Left ventricle myocardium inferior (tissue), 1 donor: ENCODE data around the gene ACTN4. TPM values are rescaled to one million over a fixed set of nuclear protein-coding genes. Genes with fewer than 3 reads are reported as not detected.

Experiments used
- DNase-seq: peaks from one replicate; pipeline ENCODE4 v3.0.0-alpha.2; 2020
- H3K27ac ChIP-seq: fragments of 200-600 bp; replicated peaks from 2 replicates; pipeline ENCODE4 v1.8.0; 2021
- H3K27me3 ChIP-seq: fragments of 200-600 bp; 2 replicates; pipeline ENCODE4 v1.8.0; 2021; ENCODE audit warnings: low read depth
- H3K36me3 ChIP-seq: fragments of 200-600 bp; 2 replicates; pipeline ENCODE4 v1.8.0; 2021
- H3K4me1 ChIP-seq: fragments of 200-600 bp; 2 replicates; pipeline ENCODE4 v1.8.0; 2021
- H3K4me3 ChIP-seq: fragments of 200-600 bp; 2 replicates; pipeline ENCODE4 v1.8.0; 2021; ENCODE audit warnings: mild to moderate bottlenecking, moderate library complexity
- H3K9me3 ChIP-seq: fragments of 200-600 bp; replicated peaks from 2 replicates; pipeline ENCODE4 v1.8.0; 2021
- intact Hi-C: fragments of 100-400 bp; cut with micrococcal nuclease; formaldehyde crosslinking; loops from one replicate; pipeline ENCODE4 v1.11.0; 2022
- total RNA-seq: library from RNA; stranded (reverse); fragmentation: NEBNext Ultra II Directional; extraction: Animal tissue kit (Norgen Biotek cat#: 25700); gene quantifications from one replicate; pipeline ENCODE4 v1.2.1, GENCODE V29; 2021
- TF ChIP-seq, protein P1 (sequence below): fragments of 200-600 bp; IDR thresholded peaks from 2 replicates; pipeline ENCODE4 v1.8.0; 2021; ENCODE audit warnings: antibody characterized with exemption, mild to moderate bottlenecking, borderline replicate concordance
- donor health status: DM: no; HTN: yes; CAD: no; lungs with severe emphysema.

Gene ACTN4
- total RNA-seq, 1 donor from 2014 or later = 111 TPM

DNA sequence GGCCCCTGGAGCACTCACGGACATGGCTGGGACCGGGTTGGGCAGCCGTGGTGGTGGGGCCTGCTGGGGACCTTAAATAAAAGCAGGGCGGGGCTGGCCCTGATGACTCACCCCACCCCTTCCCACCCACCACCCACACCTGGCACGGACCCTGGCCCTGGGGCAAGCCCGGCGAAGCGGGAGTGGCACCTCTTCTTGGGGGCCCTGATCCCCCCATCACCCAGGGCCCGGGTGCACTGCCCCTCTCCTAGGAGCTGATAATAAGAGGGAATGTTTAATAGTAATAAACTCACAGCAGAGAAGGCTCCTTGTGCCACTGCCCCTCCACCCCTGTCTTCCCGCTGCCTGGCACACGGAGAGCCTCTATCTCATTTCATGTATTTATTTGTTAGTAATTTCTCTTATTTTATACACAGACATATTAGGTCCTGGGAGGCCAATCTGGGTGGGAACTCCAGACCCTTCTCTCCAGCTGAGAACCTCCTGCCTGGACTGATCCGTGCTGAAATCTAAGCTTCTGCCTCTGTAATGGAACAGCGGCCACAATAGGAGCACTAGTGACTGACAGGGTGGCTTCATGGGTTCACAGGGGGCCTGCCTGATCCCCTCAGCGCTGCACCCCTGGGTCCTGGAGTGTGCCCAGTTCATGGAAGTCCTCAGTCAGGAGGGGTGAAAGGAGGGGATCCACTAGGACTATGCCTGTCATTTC is 126.2 kb downstream of the ACTN4 start, which contains the start of gene LGALS7:
TSS of gene LGALS7 (minus strand) at position 49 of the 709 bp plus-strand sequence. CDS start at position 24, 25 bp downstream.
- DNase-seq = no peak
- H3K27me3 ChIP-seq = no peaks in the 10 kb centered on the region
- no peak within 1 kb of the TSS for H3K27ac ChIP-seq
- H3K9me3 ChIP-seq = no peaks in the 10 kb centered on the region
- no peaks in the 10 kb centered on the region for H3K36me3 ChIP-seq
- H3K4me3 ChIP-seq = no peak within 1 kb of the TSS
- intact Hi-C loops = no loop called here
- TF ChIP-seq, protein P1, sequence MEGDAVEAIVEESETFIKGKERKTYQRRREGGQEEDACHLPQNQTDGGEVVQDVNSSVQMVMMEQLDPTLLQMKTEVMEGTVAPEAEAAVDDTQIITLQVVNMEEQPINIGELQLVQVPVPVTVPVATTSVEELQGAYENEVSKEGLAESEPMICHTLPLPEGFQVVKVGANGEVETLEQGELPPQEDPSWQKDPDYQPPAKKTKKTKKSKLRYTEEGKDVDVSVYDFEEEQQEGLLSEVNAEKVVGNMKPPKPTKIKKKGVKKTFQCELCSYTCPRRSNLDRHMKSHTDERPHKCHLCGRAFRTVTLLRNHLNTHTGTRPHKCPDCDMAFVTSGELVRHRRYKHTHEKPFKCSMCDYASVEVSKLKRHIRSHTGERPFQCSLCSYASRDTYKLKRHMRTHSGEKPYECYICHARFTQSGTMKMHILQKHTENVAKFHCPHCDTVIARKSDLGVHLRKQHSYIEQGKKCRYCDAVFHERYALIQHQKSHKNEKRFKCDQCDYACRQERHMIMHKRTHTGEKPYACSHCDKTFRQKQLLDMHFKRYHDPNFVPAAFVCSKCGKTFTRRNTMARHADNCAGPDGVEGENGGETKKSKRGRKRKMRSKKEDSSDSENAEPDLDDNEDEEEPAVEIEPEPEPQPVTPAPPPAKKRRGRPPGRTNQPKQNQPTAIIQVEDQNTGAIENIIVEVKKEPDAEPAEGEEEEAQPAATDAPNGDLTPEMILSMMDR = no peak
- peaks cover 9% of the 10 kb centered on the region for H3K4me1 ChIP-seq

- intact Hi-C loops = no loop called here
- TF ChIP-seq, protein P1 = no peak
These were observed 126.9 kb downstream of the ACTN4 start for GRCh38 chr19:38774181-38774950.

GRCh38 chr19:38778733-38779132 is 131.3 kb downstream of the ACTN4 start:
- H3K36me3 ChIP-seq = no peaks in the 10 kb centered on the region
- no peak for DNase-seq
- TF ChIP-seq, protein P1 = no peak

More at GRCh38 chr19:38774181-38774950, 126.9 kb downstream of the ACTN4 start:
- DNase-seq = no peak
- H3K9me3 ChIP-seq = no peaks in the 10 kb centered on the region
- no peak overlapping the region for H3K27ac ChIP-seq
- H3K27me3 ChIP-seq = no peaks in the 10 kb centered on the region
- peaks cover 8% of the 10 kb centered on the region for H3K4me1 ChIP-seq
- H3K4me3 ChIP-seq = no peak overlapping the region
- no peaks in the 10 kb centered on the region for H3K36me3 ChIP-seq

GRCh38 chr19:38780443-38780842 is 133.0 kb downstream of the ACTN4 start:
- no peak for DNase-seq
- intact Hi-C loops = no loop called here
- no peaks in the 10 kb centered on the region for H3K9me3 ChIP-seq

More at GRCh38 chr19:38778733-38779132, 131.3 kb downstream of the ACTN4 start:
- no peaks in the 10 kb centered on the region for H3K4me1 ChIP-seq
- intact Hi-C loops = no loop called here
- no peak overlapping the region for H3K4me3 ChIP-seq
- H3K9me3 ChIP-seq = no peaks in the 10 kb centered on the region
- H3K27me3 ChIP-seq = peaks cover 10% of the 10 kb centered on the region
- H3K27ac ChIP-seq = no peak overlapping the region

DNA sequence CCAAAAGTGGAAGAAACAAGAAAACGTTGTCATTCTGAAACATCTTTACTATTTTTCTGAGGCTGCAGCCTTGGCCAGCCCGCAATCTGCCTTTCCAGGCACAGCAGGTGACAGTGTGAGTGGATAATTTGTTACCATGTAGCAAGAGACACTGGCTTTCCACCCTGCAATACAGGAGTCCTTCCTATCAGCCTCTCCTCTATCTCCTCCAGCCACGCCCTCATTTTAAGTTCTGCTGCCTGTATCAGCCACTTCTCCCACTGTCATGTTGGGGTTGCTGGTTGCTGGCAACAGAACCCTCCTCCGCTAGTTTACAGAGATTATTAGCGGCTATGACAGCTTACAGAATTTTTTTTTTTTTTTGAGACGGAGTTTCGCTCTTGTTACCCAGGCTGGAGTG is 133.6 kb downstream of the ACTN4 start:
- DNase-seq = no peak
- intact Hi-C loops = no loop called here

More at GRCh38 chr19:38780443-38780842, 133.0 kb downstream of the ACTN4 start:
- Histone ChIP-seq H3K4me3 (no peak overlapping the region), H3K4me1 (no peaks in the 10 kb centered on the region), H3K27ac (no peak overlapping the region), H3K27me3 (peaks cover 10% of the 10 kb centered on the region), H3K36me3 (no peaks in the 10 kb centered on the region)
- TF ChIP-seq, protein P1 = no peak

More for the DNA sequence above, 133.6 kb downstream of the ACTN4 start:
- TF ChIP-seq, protein P1 = no peak
- Histone ChIP-seq H3K4me3 (no peak overlapping the region), H3K27ac (no peak overlapping the region), H3K27me3 (peaks cover 10% of the 10 kb centered on the region), H3K36me3 (no peaks in the 10 kb centered on the region), H3K4me1 (no peaks in the 10 kb centered on the region), H3K9me3 (no peaks in the 10 kb centered on the region)

Other genes starting within 250 kb of the ACTN4 start
- gene FAM98C, start 244.6 kb upstream of the ACTN4 start, total RNA-seq = 11.5 TPM
- 1.5 TPM for gene RASGRP4, start 221.4 kb upstream of the ACTN4 start, total RNA-seq
- gene RYR1, start 214.0 kb upstream of the ACTN4 start, total RNA-seq = 0.74 TPM
- gene MAP4K1, start 29.7 kb upstream of the ACTN4 start, total RNA-seq = 1.6 TPM
- gene EIF3K, start 28.5 kb upstream of the ACTN4 start, total RNA-seq = 598 TPM
- gene CAPN12, start 96.8 kb downstream of the ACTN4 start, total RNA-seq = 0.22 TPM
- gene LGALS7, start 125.9 kb downstream of the ACTN4 start, total RNA-seq = not detected
- gene LGALS7B, start 141.6 kb downstream of the ACTN4 start, total RNA-seq = not detected
- 0.82 TPM for gene LGALS4, start 165.3 kb downstream of the ACTN4 start, total RNA-seq
- 947 TPM for gene ECH1, start 184.1 kb downstream of the ACTN4 start, total RNA-seq
- gene HNRNPL, start 202.3 kb downstream of the ACTN4 start, total RNA-seq = 140 TPM
- 3.7 TPM for gene RINL, start 230.6 kb downstream of the ACTN4 start, total RNA-seq